ENCODE measurements around the gene PFDN4. TPM values are rescaled to one million over a fixed set of nuclear protein-coding genes. Genes with fewer than 3 reads are reported as not detected.

The PFDN4 gene
- total and polyA plus RNA-seq, 2 experiments from 2014 or later, result 64.5 to 80.1 TPM

DNA sequence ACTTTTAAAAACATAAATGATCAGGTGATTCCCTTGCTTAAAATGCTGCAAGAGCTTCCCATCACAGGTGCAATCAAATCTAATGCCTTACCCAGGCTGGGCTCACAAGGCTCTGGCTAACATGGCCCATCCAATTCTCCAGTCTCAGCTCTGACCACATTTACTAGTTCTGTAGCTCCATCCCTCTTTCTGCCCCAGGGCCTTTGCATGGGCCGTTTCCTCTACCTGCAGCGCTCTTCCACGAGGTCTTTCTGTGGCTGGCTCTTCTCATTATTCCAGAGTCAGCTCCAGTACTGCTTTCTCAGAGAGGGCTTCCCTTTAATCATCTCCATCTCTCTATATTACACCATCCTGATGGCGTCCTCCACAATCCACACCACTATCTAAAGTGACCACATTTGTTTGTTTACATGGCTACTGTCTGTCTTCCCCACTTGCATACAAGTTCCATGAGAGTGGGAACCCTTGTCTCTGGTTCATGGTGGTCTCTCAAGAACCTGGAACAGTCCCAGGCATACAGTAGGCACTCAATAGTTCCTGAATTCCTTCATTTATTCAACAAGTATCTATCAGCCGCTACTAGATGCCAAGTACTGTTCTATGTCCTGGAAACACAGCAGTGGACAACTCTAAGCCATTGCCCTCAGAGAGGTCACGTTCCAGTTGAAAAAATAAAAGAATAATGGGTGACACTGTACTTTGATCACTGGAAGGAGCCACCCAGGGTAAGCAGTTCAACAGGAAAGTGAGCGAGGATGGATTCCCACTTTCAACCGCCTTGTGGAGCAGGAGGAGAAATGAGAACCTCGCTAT is 46.7 kb upstream of the PFDN4 start:
- H3K4me3 ChIP-seq, result no peak overlapping the region
- H3K36me3 ChIP-seq (ENCODE audit: low read depth), result no peaks in the 10 kb centered on the region
- no peak overlapping the region for H3K27ac ChIP-seq
- no peaks in the 10 kb centered on the region for H3F3A ChIP-seq (ENCODE audit: insufficient read depth)
- no peaks in the 10 kb centered on the region for H4K20me1 ChIP-seq (ENCODE audit: insufficient read depth)
- 86 to 87% methylated on average over 9 of the region's 9 CpGs for WGBS, 2 experiments (ENCODE audit: low coverage in 1 of 2, low lambda C conversion rate in 2 of 2, missing lambda C conversion rate in 2 of 2)
- no peak overlapping the region for H2AFZ ChIP-seq
- no peak for DNase-seq
- H3K79me2 ChIP-seq (ENCODE audit: insufficient read depth), result no peaks in the 10 kb centered on the region
- no peak for TF ChIP-seq EZH2 (IDR thresholded peaks at IDR 0.05; ENCODE audit: insufficient read depth, poor library complexity, severe bottlenecking)
- TF ChIP-seq EZH2phosphoT487 (IDR thresholded peaks at IDR 0.05; ENCODE audit: insufficient read depth, low read depth), result no peak
- no peaks in the 10 kb centered on the region for H3K9me3 ChIP-seq (ENCODE audit: low read depth)
- H3K9me2 ChIP-seq (ENCODE audit: insufficient read depth), result no peaks in the 10 kb centered on the region
- no peaks in the 10 kb centered on the region for H3K4me1 ChIP-seq (ENCODE audit: insufficient read depth)
- no peak overlapping the region for H3K9ac ChIP-seq
- no peak overlapping the region for H3K4me2 ChIP-seq (ENCODE audit: unreplicated experiment)
- in situ Hi-C loops (cut with MboI), result no loop called here
- no peaks in the 10 kb centered on the region for H3K27me3 ChIP-seq (replicated peaks; ENCODE audit: insufficient read depth)

- 84 to 85% methylated on average over 4 of the region's 4 CpGs for WGBS, 2 experiments (ENCODE audit: low coverage in 1 of 2, low lambda C conversion rate in 2 of 2, missing lambda C conversion rate in 2 of 2)
- no peaks in the 10 kb centered on the region for H4K20me1 ChIP-seq (ENCODE audit: insufficient read depth)
- H2AFZ ChIP-seq, result no peak overlapping the region
- H3K4me3 ChIP-seq, result no peak overlapping the region
- H3K27ac ChIP-seq, result no peak overlapping the region
- H3K79me2 ChIP-seq (ENCODE audit: insufficient read depth), result no peaks in the 10 kb centered on the region
- no peaks in the 10 kb centered on the region for H3K27me3 ChIP-seq (replicated peaks; ENCODE audit: insufficient read depth)
- no peak for DNase-seq
- no peak overlapping the region for H3K4me2 ChIP-seq (ENCODE audit: unreplicated experiment)
- no peaks in the 10 kb centered on the region for H3K9me2 ChIP-seq (ENCODE audit: insufficient read depth)
- H3K36me3 ChIP-seq (ENCODE audit: low read depth), result no peaks in the 10 kb centered on the region
- no peak overlapping the region for H3K9ac ChIP-seq
- H3K4me1 ChIP-seq (ENCODE audit: insufficient read depth), result no peaks in the 10 kb centered on the region
- no peaks in the 10 kb centered on the region for H3K9me3 ChIP-seq (ENCODE audit: low read depth)
- TF ChIP-seq EZH2 (IDR thresholded peaks at IDR 0.05; ENCODE audit: insufficient read depth, poor library complexity, severe bottlenecking), result no peak
- TF ChIP-seq EZH2phosphoT487 (IDR thresholded peaks at IDR 0.05; ENCODE audit: insufficient read depth, low read depth), result no peak
- H3F3A ChIP-seq (ENCODE audit: insufficient read depth), result no peaks in the 10 kb centered on the region
- in situ Hi-C loops (cut with MboI), result no loop called here
Measured at GRCh38 chr20:54161821-54162149, 46.1 kb upstream of the PFDN4 start.

DNA sequence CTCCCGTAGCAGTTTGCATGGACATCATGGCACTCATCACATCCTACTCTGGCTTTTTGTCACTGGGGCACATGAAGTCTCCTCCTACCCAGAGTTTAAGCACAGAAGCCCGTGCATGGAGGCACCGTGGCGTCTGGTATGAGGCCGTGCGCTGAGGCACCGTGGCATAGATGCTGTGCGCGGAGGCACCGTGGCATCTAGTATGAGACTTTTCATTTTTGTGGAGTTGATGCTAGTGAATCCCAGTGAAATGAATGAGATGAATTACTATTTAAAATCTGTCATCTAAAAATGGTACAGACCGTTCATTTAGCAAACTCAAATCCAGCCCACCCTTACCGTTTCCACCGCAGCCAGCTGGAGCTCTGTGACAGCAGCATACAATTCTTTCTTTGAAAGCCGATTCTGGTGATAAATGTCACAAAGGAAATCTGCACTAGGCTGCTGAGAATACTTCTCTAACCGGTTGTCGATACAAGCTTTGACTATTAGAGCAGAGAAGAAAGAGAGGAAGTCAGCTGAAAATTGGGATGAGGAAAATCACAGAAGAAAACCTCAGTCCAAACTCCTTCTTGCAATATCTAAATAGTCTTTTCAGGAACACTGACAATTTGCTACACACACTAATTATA is 45.4 kb upstream of the PFDN4 start:
- H3K9ac ChIP-seq, result no peak overlapping the region
- no peaks in the 10 kb centered on the region for H3K9me2 ChIP-seq (ENCODE audit: insufficient read depth)
- TF ChIP-seq EZH2 (IDR thresholded peaks at IDR 0.05; ENCODE audit: insufficient read depth, poor library complexity, severe bottlenecking) (no peak), EZH2phosphoT487 (IDR thresholded peaks at IDR 0.05; ENCODE audit: insufficient read depth, low read depth) (no peak)
- no peak for DNase-seq
- no peak overlapping the region for H3K4me2 ChIP-seq (ENCODE audit: unreplicated experiment)
- H3K36me3 ChIP-seq (ENCODE audit: low read depth), result no peaks in the 10 kb centered on the region
- no peaks in the 10 kb centered on the region for H3K9me3 ChIP-seq (ENCODE audit: low read depth)
- WGBS, 2 experiments (ENCODE audit: low coverage in 1 of 2, low lambda C conversion rate in 2 of 2, missing lambda C conversion rate in 2 of 2), result 76 to 77% methylated on average over 16 of the region's 16 CpGs
- H3K4me1 ChIP-seq (ENCODE audit: insufficient read depth), result no peaks in the 10 kb centered on the region
- no peaks in the 10 kb centered on the region for H3F3A ChIP-seq (ENCODE audit: insufficient read depth)
- in situ Hi-C loops (cut with MboI), result no loop called here
- no peaks in the 10 kb centered on the region for H3K27me3 ChIP-seq (replicated peaks; ENCODE audit: insufficient read depth)
- H3K27ac ChIP-seq, result no peak overlapping the region
- H3K4me3 ChIP-seq, result no peak overlapping the region
- H4K20me1 ChIP-seq (ENCODE audit: insufficient read depth), result no peaks in the 10 kb centered on the region
- H2AFZ ChIP-seq, result no peak overlapping the region
- no peaks in the 10 kb centered on the region for H3K79me2 ChIP-seq (ENCODE audit: insufficient read depth)

DNA sequence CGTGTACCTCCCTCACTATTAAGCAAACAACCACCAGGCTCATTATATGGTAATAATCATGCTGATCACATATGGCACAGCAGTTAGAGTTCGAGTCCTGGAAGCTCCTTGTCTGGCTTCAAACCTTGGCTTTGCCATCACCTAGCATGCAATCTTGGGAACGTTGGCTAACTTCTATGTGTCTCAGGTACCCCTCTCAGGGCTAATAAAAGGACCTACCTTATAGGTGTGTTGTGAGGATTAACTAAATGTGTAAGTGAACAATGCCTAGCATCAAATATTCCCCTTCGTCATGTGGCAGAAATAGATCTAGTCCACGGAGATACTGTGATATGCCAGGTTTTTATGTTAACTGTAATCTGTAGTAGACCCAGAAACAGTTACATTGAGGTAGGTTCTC is 44.5 kb upstream of the PFDN4 start:
- Histone ChIP-seq H3K9ac (no peak overlapping the region), H3K9me3 (ENCODE audit: low read depth) (no peaks in the 10 kb centered on the region), H3K4me1 (ENCODE audit: insufficient read depth) (no peaks in the 10 kb centered on the region), H3K4me3 (no peak overlapping the region), H3K27ac (no peak overlapping the region), H4K20me1 (ENCODE audit: insufficient read depth) (no peaks in the 10 kb centered on the region), H3K27me3 (replicated peaks; ENCODE audit: insufficient read depth) (no peaks in the 10 kb centered on the region), H3F3A (ENCODE audit: insufficient read depth) (no peaks in the 10 kb centered on the region), H2AFZ (no peak overlapping the region), H3K9me2 (ENCODE audit: insufficient read depth) (no peaks in the 10 kb centered on the region), H3K79me2 (ENCODE audit: insufficient read depth) (no peaks in the 10 kb centered on the region), H3K4me2 (ENCODE audit: unreplicated experiment) (no peak overlapping the region), H3K36me3 (ENCODE audit: low read depth) (no peaks in the 10 kb centered on the region)
- 83 to 84% methylated on average over 5 of the region's 5 CpGs for WGBS, 2 experiments (ENCODE audit: low coverage in 1 of 2, low lambda C conversion rate in 2 of 2, missing lambda C conversion rate in 2 of 2)
- in situ Hi-C loops (cut with MboI), result no loop called here
- TF ChIP-seq EZH2phosphoT487 (IDR thresholded peaks at IDR 0.05; ENCODE audit: insufficient read depth, low read depth), result no peak
- no peak for TF ChIP-seq EZH2 (IDR thresholded peaks at IDR 0.05; ENCODE audit: insufficient read depth, poor library complexity, severe bottlenecking)
- DNase-seq, result no peak

Data from GM23248 (cell line).